Lung (tissue), 12 donors: Measurements from ENCODE around the gene CFAP99. TPM values are rescaled to one million over a fixed set of nuclear protein-coding genes. Genes with fewer than 3 reads are reported as not detected.
A peak's percentile ranks its signal among the peaks of the same experiment; 100 is the strongest.

ENCODE experiments used
- ATAC-seq: fragments of 200-7000 bp; cut with Tn5 transposase; one replicate; pipeline ENCODE4 v1.9.1; 2020; ENCODE audit warnings: moderate number of reproducible peaks; ENCODE audit not compliant: insufficient read depth, low FRiP score
- DNase-seq, 3 donors: peaks; one replicate each; pipeline ENCODE4 v3.0.0-alpha.2; 2013 to 2017
- H3K27ac ChIP-seq, 2 donors: one replicate each; pipeline ENCODE4 v1.5.1; 2013; ENCODE audit warnings: mild to moderate bottlenecking in 2 of 2, moderate library complexity in 2 of 2, control low read depth in 1 of 2, inconsistent platforms in 1 of 2, low read depth in 1 of 2, low read length in 1 of 2
- H3K27me3 ChIP-seq, 3 donors: one replicate each; pipeline ENCODE4 v1.5.1; 2013; ENCODE audit warnings: low read length in 2 of 3; ENCODE audit not compliant: control insufficient read depth in 3 of 3, insufficient read depth in 3 of 3
- H3K36me3 ChIP-seq, 4 donors: one replicate each; pipeline ENCODE4 v1.5.1; 2013; ENCODE audit warnings: low read length in 4 of 4, mild to moderate bottlenecking in 1 of 4, moderate library complexity in 1 of 4; ENCODE audit not compliant: control insufficient read depth in 4 of 4, insufficient read depth in 4 of 4
- H3K4me1 ChIP-seq, 5 donors: one replicate each; pipeline ENCODE4 v1.5.1; 2013; ENCODE audit warnings: low read length in 5 of 5, mild to moderate bottlenecking in 2 of 5, moderate library complexity in 1 of 5; ENCODE audit not compliant: control insufficient read depth in 5 of 5, insufficient read depth in 5 of 5
- H3K4me3 ChIP-seq: one replicate; pipeline ENCODE4 v1.5.1; 2013; ENCODE audit warnings: mild to moderate bottlenecking, control low read depth, moderate library complexity
- H3K9ac ChIP-seq, 2 donors: one replicate each; pipeline ENCODE4 v1.5.1; 2013; ENCODE audit warnings: low read length in 2 of 2, control low read depth in 1 of 2; ENCODE audit not compliant: insufficient read depth in 1 of 2
- H3K9me3 ChIP-seq, 4 donors: one replicate each; pipeline ENCODE4 v1.5.1; 2013; ENCODE audit warnings: low read length in 3 of 4, mild to moderate bottlenecking in 1 of 4, moderate library complexity in 1 of 4; ENCODE audit not compliant: control insufficient read depth in 4 of 4, insufficient read depth in 3 of 4
- CTCF ChIP-seq: IDR thresholded peaks from 2 replicates; pipeline ENCODE4 v1.5.1; 2012; ENCODE audit warnings: mild to moderate bottlenecking; ENCODE audit errors: control extremely low read depth, extremely low read depth
- WGBS, 2 donors: extraction: QIAGEN DNeasy Blood & Tissue Kit; methylation state at CpG; one replicate each; pipeline ENCODE4 v1.1.7; 2013; 5-methylcytosine and 5-hydroxymethylcytosine counted together
- polyA plus RNA-seq, 2 donors: library from polyadenylated mRNA; stranded (reverse); fragments of 200-250 nt; gene quantifications; one replicate each; pipeline ENCODE4 v1.2.1, GENCODE V29; 2013
- total RNA-seq, 2 donors: library from RNA; depleted of rRNA in 1 of 2; stranded (reverse); fragments of >200 nt in 1 of 2; gene quantifications; one replicate each; pipeline ENCODE4 v1.2.1, GENCODE V29; 2014 to 2021
- donor health status: control.
- donor health status: control.
- donor health status: Bipolar disorder and iron deficiency.
- donor health status: healthy.
- donor health status: DM: yes; HTN: yes; CAD: no.

CFAP99 gene
- total and polyA plus RNA-seq, 4 donors, result 2.1 to 12.1 (median 2.3) TPM

- Histone ChIP-seq H3K36me3 (peaks cover 5 to 23% (median 19%) of the 10 kb centered on the region in 4 donors), H3K9me3 (no peaks in the 10 kb centered on the region), H3K9ac (no peak overlapping the region), H3K27me3 (no peaks in the 10 kb centered on the region), H3K4me3 (no peak overlapping the region), H3K27ac (peak overlapping the region in 1 of 2 donors; percentile 49), H3K4me1 (peaks cover 0 to 35% (median 2%) of the 10 kb centered on the region in 5 donors)
- no peak for DNase-seq
- no peak for ATAC-seq
- TF ChIP-seq CTCF, result no peak
- WGBS, 2 donors, result 92 to 95% methylated on average over 20 of the region's 20 CpGs
Observed at GRCh38 chr4:2489081-2489805, 70.5 kb downstream of the CFAP99 start.

- WGBS, 2 donors, result 77 to 89% methylated on average over 9 of the region's 9 CpGs
- peak overlapping the region in 1 of 2 donors; percentile 49 for H3K27ac ChIP-seq
- H3K4me3 ChIP-seq, result no peak overlapping the region
- H3K9ac ChIP-seq, result no peak overlapping the region
- ATAC-seq, result no peak
- peaks cover 0 to 30% (median 0%) of the 10 kb centered on the region in 5 donors for H3K4me1 ChIP-seq
- no peak for TF ChIP-seq CTCF
- no peak for DNase-seq
- H3K9me3 ChIP-seq, result no peaks in the 10 kb centered on the region
- H3K36me3 ChIP-seq, result peaks cover 5 to 23% (median 19%) of the 10 kb centered on the region in 4 donors
- no peaks in the 10 kb centered on the region for H3K27me3 ChIP-seq
Observed at GRCh38 chr4:2489841-2490552, 71.2 kb downstream of the CFAP99 start.

GRCh38 chr4:2492970-2493369, 74.2 kb downstream of the CFAP99 start:
- ATAC-seq (no peak), DNase-seq (no peak)
- H3K9ac ChIP-seq, result no peak overlapping the region
- no peaks in the 10 kb centered on the region for H3K9me3 ChIP-seq
- peaks cover 0 to 16% (median 0%) of the 10 kb centered on the region in 5 donors for H3K4me1 ChIP-seq
- H3K27me3 ChIP-seq, result no peaks in the 10 kb centered on the region
- TF ChIP-seq CTCF, result no peak
- 73% methylated on average over 1 of the region's 1 CpG for WGBS, 2 donors
- no peak overlapping the region for H3K4me3 ChIP-seq
- H3K36me3 ChIP-seq, result peaks cover 9 to 38% (median 29%) of the 10 kb centered on the region in 4 donors
- no peak overlapping the region for H3K27ac ChIP-seq
